ENCODE results near the gene RPS3. TPM values are rescaled to one million over a fixed set of nuclear protein-coding genes. Genes with fewer than 3 reads are reported as not detected.

Gene RPS3
- total RNA-seq, 2 donors from 2014 or later = 2,923 to 3,877 TPM

- no peaks in the 10 kb centered on the region for H3K36me3 Mint-ChIP-seq (ENCODE audit: low read depth)
- Histone ChIP-seq H3K27me3 (ENCODE audit: control insufficient read depth, insufficient read depth, low read length, poor library complexity, severe bottlenecking) (no peaks in the 10 kb centered on the region), H3K27ac (ENCODE audit: low read depth, low read length) (no peak overlapping the region), H3K9me3 (ENCODE audit: control insufficient read depth, low read length) (no peaks in the 10 kb centered on the region), H3K9ac (ENCODE audit: extremely low read depth, low read length, poor library complexity, severe bottlenecking) (no peak overlapping the region), H3K4me3 (ENCODE audit: low read length) (no peak overlapping the region), H3K4me1 (ENCODE audit: control insufficient read depth, insufficient read depth, low read length) (peaks cover 8% of the 10 kb centered on the region), H3K36me3 (ENCODE audit: control insufficient read depth, insufficient read depth, low read length) (no peaks in the 10 kb centered on the region)
- no peaks in the 10 kb centered on the region for H3K27me3 Mint-ChIP-seq (ENCODE audit: insufficient read depth)
- H3K4me3 Mint-ChIP-seq = no peak overlapping the region
- H3K27ac Mint-ChIP-seq = peak overlapping the region; percentile 52
- WGBS, 2 experiments (ENCODE audit: insufficient coverage in 1 of 2, insufficient read length in 1 of 2) = 33 to 63% methylated on average over 13 to 24 of the region's 24 CpGs
- DNase-seq = peak; percentile 95
- H3K4me1 Mint-ChIP-seq = peaks cover 24% of the 10 kb centered on the region
- no peaks in the 10 kb centered on the region for H3K9me3 Mint-ChIP-seq
- TF ChIP-seq CTCF (conservative IDR thresholded peaks at IDR 0.05) = peak; percentile 100
Measured at GRCh38 chr11:75384438-75385080, 14.8 kb upstream of the RPS3 start.

GRCh38 chr11:75386942-75387630 lies 12.2 kb upstream of the RPS3 start:
- Mint-ChIP-seq H3K4me1 (peaks cover 20% of the 10 kb centered on the region), H3K36me3 (ENCODE audit: low read depth) (no peaks in the 10 kb centered on the region), H3K27me3 (ENCODE audit: insufficient read depth) (no peaks in the 10 kb centered on the region), H3K4me3 (no peak overlapping the region), H3K27ac (peak overlapping the region; percentile 86), H3K9me3 (no peaks in the 10 kb centered on the region)
- TF ChIP-seq CTCF (conservative IDR thresholded peaks at IDR 0.05) = no peak
- H3K27ac ChIP-seq (ENCODE audit: low read depth, low read length) = no peak overlapping the region
- peaks cover 8% of the 10 kb centered on the region for H3K4me1 ChIP-seq (ENCODE audit: control insufficient read depth, insufficient read depth, low read length)
- 68 to 70% methylated on average over 3 of the region's 3 CpGs for WGBS, 2 experiments (ENCODE audit: insufficient coverage in 1 of 2, insufficient read length in 1 of 2)
- H3K9me3 ChIP-seq (ENCODE audit: control insufficient read depth, low read length) = no peaks in the 10 kb centered on the region
- DNase-seq = no peak
- H3K4me3 ChIP-seq (ENCODE audit: low read length) = no peak overlapping the region
- no peaks in the 10 kb centered on the region for H3K36me3 ChIP-seq (ENCODE audit: control insufficient read depth, insufficient read depth, low read length)
- H3K9ac ChIP-seq (ENCODE audit: extremely low read depth, low read length, poor library complexity, severe bottlenecking) = peak overlapping the region; percentile 38
- no peaks in the 10 kb centered on the region for H3K27me3 ChIP-seq (ENCODE audit: control insufficient read depth, insufficient read depth, low read length, poor library complexity, severe bottlenecking)

GRCh38 chr11:75387736-75388294 lies 11.5 kb upstream of the RPS3 start:
- WGBS, 2 experiments (ENCODE audit: insufficient coverage in 1 of 2, insufficient read length in 1 of 2) = 83 to 93% methylated on average over 2 to 3 of the region's 3 CpGs
- no peaks in the 10 kb centered on the region for H3K9me3 Mint-ChIP-seq
- H3K27me3 ChIP-seq (ENCODE audit: control insufficient read depth, insufficient read depth, low read length, poor library complexity, severe bottlenecking) = no peaks in the 10 kb centered on the region
- DNase-seq = no peak
- no peaks in the 10 kb centered on the region for H3K9me3 ChIP-seq (ENCODE audit: control insufficient read depth, low read length)
- no peak overlapping the region for H3K27ac ChIP-seq (ENCODE audit: low read depth, low read length)
- H3K36me3 ChIP-seq (ENCODE audit: control insufficient read depth, insufficient read depth, low read length) = no peaks in the 10 kb centered on the region
- no peaks in the 10 kb centered on the region for H3K36me3 Mint-ChIP-seq (ENCODE audit: low read depth)
- no peak overlapping the region for H3K4me3 Mint-ChIP-seq
- TF ChIP-seq CTCF (conservative IDR thresholded peaks at IDR 0.05) = no peak
- peak overlapping the region; percentile 86 for H3K27ac Mint-ChIP-seq
- no peak overlapping the region for H3K9ac ChIP-seq (ENCODE audit: extremely low read depth, low read length, poor library complexity, severe bottlenecking)
- H3K4me3 ChIP-seq (ENCODE audit: low read length) = no peak overlapping the region
- no peaks in the 10 kb centered on the region for H3K27me3 Mint-ChIP-seq (ENCODE audit: insufficient read depth)
- peaks cover 20% of the 10 kb centered on the region for H3K4me1 Mint-ChIP-seq
- H3K4me1 ChIP-seq (ENCODE audit: control insufficient read depth, insufficient read depth, low read length) = peaks cover 8% of the 10 kb centered on the region

Data from endodermal cell (in vitro differentiated cells).